Right renal cortex interstitium (tissue), 3 donors: ENCODE measurements around the gene TAF15. TPM values are rescaled to one million over a fixed set of nuclear protein-coding genes. Genes with fewer than 3 reads are reported as not detected.

ENCODE experiments used
- DNase-seq, 3 donors: peaks; one replicate each; pipeline ENCODE4 v3.0.0-alpha.2; 2013; ENCODE audit warnings: low read depth in 3 of 3, low spot score in 2 of 3
- polyA plus RNA-seq, 3 donors: library from polyadenylated mRNA; unstranded; fragments of 120-200 nt; gene quantifications; one replicate each; pipeline ENCODE4 v1.2.1, GENCODE V29; 2013; ENCODE audit not compliant: insufficient read length in 3 of 3

TAF15 gene
- polyA plus RNA-seq, 3 donors, result 223 to 239 (median 239) TPM

DNA sequence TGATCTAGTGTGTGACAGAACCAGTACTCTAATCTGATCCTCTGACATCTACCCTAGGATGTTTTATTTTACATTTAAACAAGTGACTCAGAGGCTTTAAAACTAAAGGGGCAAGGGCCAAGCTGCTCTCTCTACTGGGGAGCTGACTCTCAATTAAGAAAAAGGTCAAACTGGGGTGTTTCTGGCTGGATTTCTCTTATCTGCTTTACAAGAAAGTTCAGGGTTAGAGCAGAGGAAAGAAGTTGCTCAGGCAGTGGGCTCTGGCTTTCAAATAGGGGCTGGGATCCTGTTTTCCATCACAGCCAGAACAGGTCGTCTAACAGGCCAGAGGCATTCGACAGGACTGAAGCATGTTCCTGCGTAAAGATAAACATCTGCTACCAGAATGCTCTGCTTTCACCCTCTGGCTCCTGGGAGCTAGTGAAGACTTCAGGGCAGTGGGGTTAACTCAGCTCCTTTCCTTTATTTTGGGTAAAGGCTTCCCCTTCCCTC lies 22.3 kb upstream of the TAF15 start:
- DNase-seq, result no peak

DNA sequence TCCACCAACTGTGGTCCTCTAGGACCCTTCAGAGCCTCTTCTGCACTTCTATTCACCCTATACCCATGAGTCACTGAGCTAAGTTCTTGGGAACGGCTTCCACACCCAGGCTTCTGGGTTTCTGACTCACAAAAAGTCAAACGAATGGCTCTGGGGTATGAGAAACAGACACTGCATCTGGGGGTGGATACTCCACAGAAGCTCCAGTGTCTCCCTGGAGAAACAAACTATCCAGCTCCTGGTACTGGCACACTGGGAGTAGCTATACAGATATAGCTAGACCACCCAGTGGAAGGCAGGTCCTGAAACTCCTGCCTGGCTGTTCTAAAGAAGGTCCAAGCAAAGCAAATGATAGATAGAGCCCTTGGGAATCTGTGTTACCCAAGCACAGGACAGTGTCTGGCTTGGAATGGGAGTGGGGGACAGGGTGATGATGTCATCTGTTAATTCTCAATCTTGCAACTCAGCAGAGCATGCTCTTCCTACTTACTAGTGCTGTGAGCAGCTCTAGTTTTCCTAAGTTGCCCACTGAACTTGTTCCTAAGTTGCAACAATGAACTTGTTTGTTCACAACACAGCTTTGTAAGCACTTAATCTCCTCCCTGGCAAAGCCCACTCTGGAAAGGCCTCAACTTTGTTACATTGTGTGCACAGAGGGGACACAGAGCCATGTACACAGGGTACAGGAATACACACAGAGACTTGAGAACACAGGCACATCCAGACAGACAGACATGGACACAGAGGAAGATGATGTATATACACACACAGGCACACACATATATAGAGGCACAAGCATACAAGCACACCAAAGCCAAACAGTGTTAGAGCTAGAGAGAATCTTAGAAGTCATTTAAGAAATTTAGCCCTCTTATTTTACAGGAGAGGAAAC lies 20.6 kb upstream of the TAF15 start:
- DNase-seq, result no peak

DNA sequence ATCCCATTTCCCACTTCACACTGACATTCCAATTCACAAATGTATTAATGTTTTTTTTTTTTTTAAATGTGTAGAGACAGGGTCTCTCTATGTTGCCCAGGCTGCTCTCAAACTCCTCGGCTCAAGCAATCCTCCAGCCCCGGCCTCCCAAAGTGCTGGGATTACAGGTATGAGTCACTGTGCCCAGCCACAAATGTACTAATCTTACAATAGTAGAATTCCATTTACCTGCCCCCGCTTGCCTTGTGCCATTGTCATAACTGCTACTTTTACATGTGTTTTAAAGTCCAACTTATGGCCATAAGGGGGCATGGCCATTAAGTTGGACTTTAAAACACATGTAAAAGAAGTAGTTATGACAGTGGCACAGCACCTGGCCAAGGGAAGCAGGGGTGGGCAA lies 18.4 kb upstream of the TAF15 start:
- no peak for DNase-seq

DNA sequence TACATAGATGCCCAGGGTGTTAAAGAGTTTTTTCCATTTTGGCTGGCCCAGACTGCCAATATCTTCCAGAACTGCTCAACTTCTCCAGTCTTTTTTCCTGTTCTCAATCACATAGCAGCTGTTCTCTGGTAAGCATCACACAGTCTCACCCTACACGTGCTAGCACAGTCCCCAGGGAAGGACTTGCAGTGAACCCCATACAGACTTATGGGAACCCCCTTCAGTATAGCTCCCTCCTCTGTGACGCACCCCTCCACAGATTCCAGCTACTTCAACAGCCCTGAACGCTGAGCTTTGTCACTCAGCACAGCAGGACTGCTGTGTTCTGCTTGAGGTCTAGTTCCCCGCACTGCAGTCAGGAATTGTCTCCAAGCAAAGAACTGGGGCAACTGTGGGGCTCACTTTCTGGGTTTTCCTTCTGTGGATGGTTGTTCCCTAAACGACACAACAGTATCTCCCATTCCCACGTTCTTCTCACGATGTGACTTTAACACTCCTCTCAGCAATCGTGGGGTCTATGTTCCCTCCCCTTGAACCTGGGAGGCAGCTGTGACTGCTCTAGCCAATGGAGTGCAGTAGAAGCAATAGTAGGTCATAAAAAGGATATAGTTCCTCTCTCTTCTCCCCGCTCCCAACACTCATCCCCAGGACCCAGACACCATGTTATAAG lies 17.5 kb upstream of the TAF15 start:
- no peak for DNase-seq

DNA sequence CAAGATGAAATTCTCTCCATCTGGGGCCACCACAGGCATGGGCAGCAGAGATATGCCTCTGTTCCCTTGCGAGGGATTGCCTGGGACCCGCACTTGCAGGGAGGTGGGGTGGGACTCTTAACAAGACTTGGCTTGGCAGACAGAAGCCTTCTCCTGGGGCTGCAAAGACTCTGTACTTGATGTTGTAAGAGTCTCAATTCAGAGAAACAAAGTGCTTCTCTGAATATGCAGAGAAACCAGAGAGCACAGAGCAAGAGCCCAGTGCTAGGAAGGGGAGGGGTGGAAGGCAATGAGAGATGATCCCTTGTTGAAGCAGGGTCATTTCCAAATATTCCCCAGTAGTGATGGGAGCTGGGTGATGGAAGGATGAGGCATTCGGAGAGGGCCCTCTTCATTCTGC lies 16.0 kb upstream of the TAF15 start:
- no peak for DNase-seq

DNA sequence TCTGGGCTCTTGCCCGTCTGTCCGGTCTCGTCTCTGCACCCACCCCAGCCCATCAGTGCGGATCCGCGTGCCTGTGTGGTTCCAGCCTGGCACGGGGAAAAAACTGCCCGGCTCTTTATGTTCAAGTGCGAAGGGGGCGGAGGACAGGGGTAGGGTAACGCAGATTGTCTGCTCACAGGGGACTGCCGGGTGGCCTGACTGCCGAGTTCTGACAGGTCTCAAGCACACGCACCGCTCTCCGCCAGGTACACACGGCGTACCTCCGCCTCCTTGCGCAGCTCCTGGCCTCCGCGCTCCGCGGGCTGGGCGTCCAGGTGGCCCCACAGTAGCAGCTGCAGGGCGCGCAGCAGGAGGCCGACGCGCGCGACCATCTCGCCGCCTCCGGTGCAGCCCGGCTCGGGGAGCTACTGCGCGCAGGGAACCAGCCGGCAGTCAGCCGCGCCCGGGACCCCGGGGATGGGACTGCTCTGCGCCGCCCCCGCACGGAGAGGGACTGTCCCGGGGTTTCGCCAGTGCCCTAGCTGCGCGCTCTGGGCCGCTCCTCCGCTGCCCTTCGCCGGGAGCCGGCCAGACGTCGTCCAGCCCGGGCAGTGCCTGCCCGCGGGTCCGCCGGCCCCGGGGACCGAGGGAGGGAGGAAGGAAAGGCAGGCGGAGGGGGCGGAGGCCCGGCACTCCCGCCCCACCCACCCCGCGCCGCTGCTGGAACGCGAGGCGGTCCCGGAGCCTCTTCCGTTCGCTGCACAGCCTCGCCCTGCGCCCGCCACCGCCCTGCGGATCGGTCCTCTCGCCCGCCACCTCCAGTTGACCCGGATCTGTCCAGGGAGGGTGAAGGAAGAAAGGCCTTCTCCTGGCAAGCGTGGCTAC lies 14.0 kb upstream of the TAF15 start, which contains the start of gene MMP28:
TSS of gene MMP28 (minus strand) at position 635 of the 864 bp plus-strand sequence. CDS start at position 371, 264 bp downstream.
- no peak for DNase-seq

DNA sequence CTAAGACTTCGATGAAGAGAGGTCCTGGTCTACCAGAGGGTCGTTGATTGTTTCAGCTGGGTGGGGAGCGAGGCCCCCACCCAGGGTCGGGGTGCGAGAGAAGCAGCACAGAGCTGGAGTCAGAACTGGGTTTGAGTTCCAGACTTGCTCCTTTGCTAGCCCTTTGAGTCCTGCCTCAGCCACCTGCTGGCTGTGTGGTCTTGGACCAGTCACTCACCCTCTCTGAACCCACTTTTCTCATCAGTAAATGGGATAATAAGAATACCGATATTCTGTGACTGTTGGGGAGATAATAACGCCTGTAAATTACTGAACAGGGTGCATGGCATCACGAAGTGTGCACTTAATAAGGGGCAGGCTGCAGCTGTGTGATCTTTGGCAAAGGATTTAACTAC lies 13.4 kb upstream of the TAF15 start:
- no peak for DNase-seq

DNA sequence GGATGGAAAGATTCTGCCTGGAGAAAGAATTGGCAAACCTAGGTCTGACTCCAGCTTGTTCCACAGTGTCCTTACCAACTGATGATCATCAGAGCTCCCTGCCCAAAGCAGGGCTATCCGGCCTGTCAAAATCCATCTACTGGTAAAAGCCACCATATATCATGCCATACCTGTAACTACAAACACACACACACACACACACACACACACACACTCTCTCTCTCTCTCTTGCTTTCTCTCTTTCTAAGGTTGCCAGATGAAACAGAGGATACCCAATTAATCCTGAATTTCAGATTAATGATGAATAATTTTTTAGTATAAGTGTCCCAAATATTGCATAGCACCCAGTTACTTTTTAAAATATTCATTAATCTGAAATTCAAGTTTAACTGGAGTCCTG lies 12.3 kb upstream of the TAF15 start:
- no peak for DNase-seq

DNA sequence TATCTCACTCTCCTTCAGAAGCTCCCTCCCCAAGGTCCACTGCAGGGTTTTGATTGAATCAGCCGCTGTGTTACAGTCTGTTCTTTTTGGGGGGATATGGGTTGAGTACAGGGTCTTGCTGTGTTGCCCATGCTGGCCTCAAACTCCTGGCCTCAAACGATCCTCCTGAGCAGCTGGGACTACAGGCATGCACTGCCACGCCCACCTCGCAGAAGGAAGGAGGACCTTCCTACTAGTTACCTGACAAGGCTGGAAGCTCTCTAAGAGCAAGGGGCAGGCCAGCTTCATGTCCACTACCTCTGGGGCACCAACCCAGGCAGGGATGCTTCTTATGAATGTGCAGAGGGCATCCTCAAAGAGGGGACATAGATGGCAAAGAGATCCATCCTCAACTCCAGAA lies 11.9 kb upstream of the TAF15 start:
- no peak for DNase-seq

DNA sequence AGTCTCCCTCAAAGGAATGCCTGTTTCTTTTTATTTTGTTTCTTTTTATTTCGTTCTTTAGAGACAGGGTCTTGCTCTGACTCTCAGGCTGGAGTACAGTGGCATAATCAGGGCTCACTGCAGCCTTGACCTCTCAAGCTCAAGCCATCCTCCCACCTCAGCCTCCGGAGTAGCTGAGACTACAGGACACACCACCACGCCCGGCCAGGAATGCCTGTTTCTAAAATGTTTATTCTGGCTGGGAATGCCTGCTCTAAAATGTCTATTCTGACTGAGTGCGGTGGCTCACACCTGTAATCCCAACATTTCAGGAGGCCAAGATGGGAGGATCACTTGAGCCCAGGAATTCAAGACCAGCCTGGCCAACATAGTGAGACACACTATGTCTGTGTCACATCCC lies 11.4 kb upstream of the TAF15 start:
- no peak for DNase-seq

DNA sequence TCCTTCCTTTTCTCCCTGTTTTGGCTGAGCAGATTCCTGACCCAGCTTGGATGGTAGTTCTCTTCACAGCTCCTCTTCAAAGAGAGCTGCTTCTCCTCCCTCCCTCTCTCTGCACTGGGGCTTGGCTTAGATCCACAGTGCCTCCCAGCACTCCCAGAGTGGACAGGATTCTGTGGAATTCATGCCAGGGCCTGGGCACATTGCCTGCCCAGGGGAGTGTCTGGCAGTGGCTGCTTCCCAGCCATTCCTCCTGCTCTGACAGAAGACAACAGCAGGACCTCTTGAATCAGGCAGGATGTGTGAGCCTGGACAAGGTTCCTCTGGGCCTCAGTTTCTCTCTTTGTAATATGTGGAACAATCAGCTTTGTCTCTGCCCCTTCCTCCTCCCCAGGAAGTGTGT lies 9.3 kb upstream of the TAF15 start:
- DNase-seq, result no peak

DNA sequence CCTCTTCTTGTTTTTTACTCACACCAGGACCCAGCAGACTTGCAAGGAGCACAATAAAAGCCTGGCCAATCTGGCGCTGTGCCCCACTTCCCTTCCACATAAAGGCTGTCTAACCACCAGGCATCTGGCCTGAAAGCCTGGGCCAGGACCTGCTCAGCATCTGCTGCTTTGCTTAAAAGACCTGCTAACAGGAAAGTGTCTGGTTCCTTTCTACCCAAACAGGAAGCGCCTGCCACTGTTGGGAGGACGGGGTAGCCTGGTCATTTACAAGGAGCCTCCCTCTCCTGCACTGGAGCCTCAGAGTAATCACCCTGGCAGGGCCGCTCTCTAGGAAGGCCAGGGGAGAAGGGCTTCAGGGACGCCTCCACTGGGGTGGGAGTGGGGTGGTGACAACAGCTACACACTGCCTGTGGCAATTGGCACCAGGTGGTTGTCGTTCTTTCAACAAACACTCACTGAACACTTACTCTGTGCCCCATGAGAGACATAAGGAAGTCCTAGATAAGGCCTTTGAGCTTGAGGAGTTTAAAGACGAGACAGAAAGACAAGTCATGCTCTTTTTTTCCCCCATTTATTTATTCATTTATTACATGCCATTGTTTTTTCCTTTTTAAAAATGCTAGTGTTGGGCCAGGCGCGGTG lies 7.6 kb upstream of the TAF15 start:
- no peak for DNase-seq

DNA sequence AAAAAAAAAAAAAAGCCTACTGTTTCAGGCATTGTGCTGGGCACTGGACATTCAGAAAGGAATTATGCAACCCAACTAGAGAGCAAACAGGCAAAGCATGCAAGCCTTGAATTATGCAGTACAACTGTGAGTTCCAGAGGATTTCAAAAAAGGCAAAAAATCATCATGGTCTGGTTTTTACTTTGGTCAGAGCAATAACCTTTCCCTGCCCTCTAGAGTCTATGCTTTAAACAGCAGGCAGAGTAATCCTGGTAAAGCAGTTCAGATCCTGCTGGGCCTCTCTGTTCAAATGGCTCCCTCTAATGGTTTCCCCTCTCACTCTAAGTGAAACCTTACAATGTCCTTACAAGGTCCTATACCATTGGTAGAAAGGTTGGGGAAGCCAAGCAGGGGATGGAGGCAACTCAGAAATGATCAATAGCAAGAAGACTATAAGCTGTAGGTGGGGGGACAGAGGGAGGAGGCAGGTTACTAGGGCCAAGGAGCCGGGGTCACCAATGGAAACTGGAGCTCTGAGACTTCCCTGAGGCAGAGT lies 4.6 kb upstream of the TAF15 start:
- DNase-seq, result peak in 2 of 3 donors; percentile 67

DNA sequence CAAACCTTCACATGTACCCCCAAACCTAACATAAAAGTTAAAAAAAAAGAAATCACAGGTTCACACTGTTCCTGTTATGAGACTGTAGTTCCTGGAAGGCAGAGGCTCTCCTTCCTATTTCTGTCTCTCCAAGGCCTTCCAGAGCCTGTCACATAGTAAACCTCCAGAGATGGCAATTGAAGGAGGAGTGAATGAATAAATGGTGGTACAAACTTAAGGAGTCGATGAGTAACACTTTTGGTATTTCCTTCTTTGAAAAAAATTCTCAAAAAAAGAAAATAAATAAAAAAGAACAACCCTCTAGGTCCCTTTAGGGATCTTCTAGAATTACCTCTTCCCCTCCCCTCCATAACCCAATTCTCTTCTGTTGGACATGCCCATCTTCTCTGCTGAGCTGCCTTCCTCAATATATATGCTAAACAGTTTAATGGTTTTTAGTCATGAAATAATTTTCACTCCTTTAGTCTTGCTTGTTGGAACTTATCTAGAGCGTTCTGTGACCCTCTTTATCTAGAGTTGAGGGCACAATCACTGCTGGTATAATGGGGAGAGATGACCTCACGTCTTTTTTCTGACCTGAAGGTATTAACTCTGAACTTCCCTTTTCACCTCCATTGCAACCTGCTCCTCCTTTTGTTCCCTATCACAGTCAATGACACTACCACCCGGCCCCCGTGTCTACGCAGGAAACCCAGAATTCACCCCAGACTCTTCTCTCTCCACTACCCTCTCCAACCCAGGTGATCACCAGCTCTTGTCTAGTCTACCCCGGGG lies 1.7 kb upstream of the TAF15 start:
- DNase-seq, result no peak

DNA sequence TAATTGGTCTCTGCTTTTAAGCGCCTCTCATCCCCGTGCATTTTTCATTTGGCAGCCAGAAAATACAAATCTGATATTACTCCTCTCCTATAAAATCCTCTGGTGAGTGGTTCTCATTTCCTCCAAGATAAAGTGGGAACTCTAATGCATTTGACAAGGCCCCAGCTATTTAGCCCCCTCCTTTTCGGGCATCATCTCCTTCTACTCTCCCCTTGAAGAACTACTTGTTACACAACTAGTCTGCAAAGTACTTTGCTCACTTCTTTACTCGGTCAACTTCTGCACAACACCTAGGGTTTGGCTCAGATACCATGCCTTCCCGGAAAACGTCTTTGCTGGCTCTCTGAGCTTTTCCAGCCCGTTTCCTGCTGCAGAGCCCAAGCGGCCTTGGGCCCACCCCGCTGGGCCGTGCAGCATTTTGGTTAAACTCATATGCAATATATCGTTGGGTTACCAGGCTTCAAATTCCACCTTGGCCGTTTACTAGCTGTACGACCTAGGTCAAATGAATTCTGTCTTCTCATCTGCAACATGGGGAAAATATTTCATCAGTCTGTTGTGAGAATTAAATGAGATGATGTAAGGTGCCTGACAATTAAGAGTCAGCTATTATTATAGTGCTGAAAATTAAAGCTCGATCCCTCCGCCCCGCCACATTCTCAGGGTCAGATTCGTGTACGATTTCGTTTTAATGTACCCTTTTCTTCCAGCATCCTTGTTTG lies 883 bp upstream of the TAF15 start:
- no peak for DNase-seq

DNA sequence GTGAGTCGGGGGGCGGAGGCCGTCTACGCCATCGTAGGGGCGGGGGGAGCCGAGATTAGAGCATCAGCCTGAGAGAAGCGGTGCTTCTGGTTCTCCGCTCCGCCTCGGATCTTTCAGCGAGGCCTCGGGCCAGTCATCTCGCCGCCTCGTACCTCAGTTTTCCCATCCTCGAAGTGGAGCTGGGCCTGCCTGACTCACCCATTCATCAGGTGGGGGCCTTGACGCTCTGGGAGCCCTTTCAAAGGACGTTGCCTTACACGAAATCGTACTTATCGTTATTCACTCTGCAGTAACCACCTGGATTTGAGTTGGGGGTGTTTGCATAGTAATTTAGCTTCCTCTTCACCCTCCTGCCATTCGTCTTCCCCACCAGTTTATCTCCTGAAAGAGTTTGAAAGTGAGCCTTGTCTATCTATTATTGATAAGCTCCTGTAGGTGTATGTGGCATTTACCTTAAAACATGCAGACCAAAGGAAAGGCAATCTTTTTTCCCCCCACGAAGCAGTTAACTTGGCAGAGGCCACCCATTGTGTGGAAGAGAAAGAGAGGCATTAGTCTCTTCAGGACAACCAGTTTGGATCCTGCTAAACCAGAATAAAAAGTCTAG lies 674 bp downstream of the TAF15 start:
- DNase-seq, result no peak

DNA sequence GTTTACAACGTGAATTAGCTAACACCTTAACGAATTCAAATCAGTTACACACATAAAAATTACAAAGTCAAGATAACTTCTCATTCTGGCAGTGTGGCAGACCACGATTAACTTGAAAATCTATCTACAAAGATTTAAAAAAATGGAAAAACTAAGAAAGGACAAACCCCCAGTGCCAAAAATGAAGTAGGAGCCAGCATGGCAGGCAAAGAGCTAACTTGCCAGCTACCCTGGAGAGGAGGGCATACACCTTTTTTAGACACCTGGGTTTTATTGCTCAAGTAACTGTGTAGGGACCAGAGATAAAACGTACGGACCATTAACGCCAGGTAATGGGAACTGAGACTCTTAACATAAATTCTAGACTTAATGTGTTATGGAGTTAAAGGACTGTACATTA lies 2.5 kb downstream of the TAF15 start:
- no peak for DNase-seq

DNA sequence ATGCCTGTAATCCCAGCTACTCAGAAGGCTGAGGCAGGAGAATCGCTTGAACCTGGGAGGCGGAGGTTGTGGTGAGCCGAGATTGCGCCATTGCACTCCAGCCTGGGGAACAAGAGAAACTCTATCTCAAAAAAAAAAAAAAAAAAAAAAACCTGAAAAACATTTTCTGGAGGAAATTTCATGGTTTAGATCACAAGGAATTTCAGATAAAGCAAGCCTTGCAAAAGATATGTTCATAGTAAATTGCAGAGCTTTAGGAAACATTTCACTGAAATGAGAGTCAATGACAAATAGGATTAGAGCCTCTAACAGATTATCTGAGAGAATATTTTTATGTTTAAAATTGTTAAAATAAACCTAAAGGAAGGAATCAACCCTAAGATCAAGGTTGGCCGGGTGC lies 3.2 kb downstream of the TAF15 start:
- DNase-seq, result no peak
